Panc1 (cell line): ENCODE results near the gene ZP1. TPM values are rescaled to one million over a fixed set of nuclear protein-coding genes. Genes with fewer than 3 reads are reported as not detected.

Experiments
- ATAC-seq: fragments of 200-7000 bp; cut with Tn5 transposase; 2 replicates; pipeline ENCODE4 v1.9.1; 2020; ENCODE audit warnings: mild to moderate bottlenecking, moderate library complexity
- BruUV-seq: library from RNA; stranded (reverse); fragments of 400-500 nt; replicated peaks from 2 replicates; lab custom pipeline; 2021; lab: Mats Ljungman, UMichigan
- CTCF ChIA-PET: fragments of 300-600 bp; sonication (Branson Sonifier 250); formaldehyde crosslinking; loops from one replicate; lab custom pipeline; 2022; ENCODE audit warnings: antibody characterized with exemption; lab: Charles Lee
- POLR2A ChIA-PET: fragments of 300-600 bp; sonication (Branson Sonifier 250); formaldehyde crosslinking; loops from one replicate; lab custom pipeline; 2022; ENCODE audit warnings: antibody characterized with exemption; lab: Charles Lee
- DNase-seq: peaks from one replicate; pipeline ENCODE4 v3.0.0-alpha.2; 2010; ENCODE audit warnings: low read depth, low spot score
- H3K27ac ChIP-seq: 2 replicates; pipeline ENCODE4 v1.5.1; 2011; ENCODE audit warnings: mild to moderate bottlenecking, low read length, inconsistent platforms
- H3K27me3 ChIP-seq: fragments of 200-500 bp; sonication (Bioruptor generic); 2 replicates; pipeline ENCODE4 v1.6.0; 2014; ENCODE audit warnings: low read length, inconsistent platforms; ENCODE audit not compliant: control insufficient read depth, insufficient read depth
- H3K36me3 ChIP-seq: fragments of 200-500 bp; sonication (Bioruptor generic); 2 replicates; pipeline ENCODE4 v1.5.1; 2014; ENCODE audit warnings: inconsistent platforms, mild to moderate bottlenecking, low read length, moderate library complexity; ENCODE audit not compliant: control insufficient read depth, insufficient read depth
- H3K4me1 ChIP-seq: 2 replicates; pipeline ENCODE4 v1.5.1; 2011; ENCODE audit warnings: inconsistent platforms, mild to moderate bottlenecking, low read length, moderate library complexity; ENCODE audit not compliant: control insufficient read depth, insufficient read depth
- H3K4me3 ChIP-seq, 2 experiments: 2 replicates each; pipeline ENCODE4 v1.5.1; 2011 to 2012; ENCODE audit warnings: low read depth in 2 of 2, low read length in 2 of 2, mild to moderate bottlenecking in 2 of 2, inconsistent platforms in 1 of 2, moderate library complexity in 1 of 2
- H3K9me3 ChIP-seq: fragments of 200-500 bp; sonication (Bioruptor generic); 2 replicates; pipeline ENCODE4 v1.5.1; 2014; ENCODE audit warnings: low read depth, mild to moderate bottlenecking, inconsistent platforms, low read length, moderate library complexity; ENCODE audit not compliant: control insufficient read depth, insufficient read depth
- CTCF ChIP-seq: fragments of 450-650 bp; IDR thresholded peaks from 2 replicates; pipeline ENCODE4 v1.5.1; 2017; ENCODE audit warnings: mild to moderate bottlenecking
- POLR2AphosphoS5 ChIP-seq: IDR thresholded peaks from 2 replicates; pipeline ENCODE4 v1.6.1; 2012; ENCODE audit warnings: mild to moderate bottlenecking, low read depth, low read length, moderate library complexity
- REST ChIP-seq, 2 experiments: IDR thresholded peaks; 2 replicates each; pipeline ENCODE4 v1.6.1; 2011 to 2012; ENCODE audit warnings: low read depth in 2 of 2, control low read depth in 1 of 2, low read length in 1 of 2, mild to moderate bottlenecking in 1 of 2, moderate library complexity in 1 of 2; ENCODE audit not compliant: insufficient read depth in 1 of 2
- SIN3A ChIP-seq: IDR thresholded peaks from 2 replicates; pipeline ENCODE4 v1.6.1; 2012; ENCODE audit warnings: low read depth, mild to moderate bottlenecking, low read length, moderate library complexity, borderline replicate concordance; ENCODE audit not compliant: insufficient read depth
- TCF7L2 ChIP-seq: IDR thresholded peaks from 2 replicates; pipeline ENCODE4 v1.6.1; 2011; ENCODE audit warnings: mild to moderate bottlenecking, low read depth, low read length, inconsistent platforms
- in situ Hi-C: cut with HindIII; loops from 2 replicates; pipeline ENCODE4 v1.10.0; 2016; ENCODE audit warnings: low sequenced_read_pairs, low pct_unique_long_range_greater_than_20kb
- intact Hi-C: fragments of 100-400 bp; cut with micrococcal nuclease; formaldehyde crosslinking; loops from one replicate; pipeline ENCODE4 v1.10.0; 2022; ENCODE audit not compliant: unreplicated experiment
- total RNA-seq: library from RNA; stranded (reverse); gene quantifications from one replicate; pipeline ENCODE4 v1.2.1, GENCODE V29; 2021; ENCODE audit not compliant: unreplicated experiment

The ZP1 gene
- total RNA-seq, 1 experiment from 2014 or later = not detected

GRCh38 chr11:60825790-60826189 is 41.6 kb upstream of the ZP1 start:
- Histone ChIP-seq H3K27ac (no peak overlapping the region), H3K4me1 (no peaks in the 10 kb centered on the region), H3K9me3 (no peaks in the 10 kb centered on the region), H3K36me3 (no peaks in the 10 kb centered on the region), H3K27me3 (no peaks in the 10 kb centered on the region), H3K4me3 (no peak overlapping the region)
- TF ChIP-seq REST (IDR thresholded peaks at IDR 0.05; ENCODE audit: insufficient read depth in 1 of 2, low read depth in 2 of 2, low read length in 1 of 2) (no peak), CTCF (no peak), POLR2AphosphoS5 (no peak), TCF7L2 (no peak), SIN3A (no peak)
- ChIA-PET CTCF (no interaction called here), POLR2A (no interaction called here)
- no TSS peak for BruUV-seq
- in situ Hi-C loops = no loop called here
- DNase-seq (no peak), ATAC-seq (no peak)
- intact Hi-C loops = no loop called here

- Histone ChIP-seq H3K9me3 (no peaks in the 10 kb centered on the region), H3K27ac (no peak overlapping the region), H3K27me3 (peaks cover 8% of the 10 kb centered on the region), H3K36me3 (no peaks in the 10 kb centered on the region), H3K4me3 (peak overlapping the region in 1 of 2 experiments; percentile 28; a peak in 2 of 4 replicates), H3K4me1 (no peaks in the 10 kb centered on the region)
- CTCF ChIA-PET = interaction anchor here (0.6 to 3.0 kb wide), 5 partner anchors 46 to 322 kb away, joined by 3 to 41 read pairs (median 4); partner anchors contain the start of gene MS4A10
- peak; percentile 10 for DNase-seq
- BruUV-seq = no TSS peak
- POLR2A ChIA-PET = interaction anchor here (0.7 kb wide), 1 partner anchor 25 kb away, joined by 3 read pairs; the partner anchor contains the start of gene PTGDR2
- peak; percentile 81 for ATAC-seq
- in situ Hi-C loops (no loop called here), intact Hi-C loops (loop anchor here (1.0 to 5.0 kb wide), 3 partner anchors 57 to 357 kb away; no protein-coding TSS in a partner anchor)
- TF ChIP-seq POLR2AphosphoS5 (no peak), SIN3A (no peak), CTCF (no peak), TCF7L2 (no peak), REST (IDR thresholded peaks at IDR 0.05; ENCODE audit: insufficient read depth in 1 of 2, low read depth in 2 of 2, low read length in 1 of 2) (no peak)
Observed at GRCh38 chr11:60830478-60831142, 36.7 kb upstream of the ZP1 start.
